ENCODE data around the gene PEX13. TPM values are rescaled to one million over a fixed set of nuclear protein-coding genes. Genes with fewer than 3 reads are reported as not detected.
"Not testable (repeated sequence)": the region's sequence is repeated elsewhere in the genome, so short reads cannot be mapped to it uniquely, and the experiment has no call there.

The PEX13 gene
- total RNA-seq, 1 donor from 2014 or later = 31.7 TPM

DNA sequence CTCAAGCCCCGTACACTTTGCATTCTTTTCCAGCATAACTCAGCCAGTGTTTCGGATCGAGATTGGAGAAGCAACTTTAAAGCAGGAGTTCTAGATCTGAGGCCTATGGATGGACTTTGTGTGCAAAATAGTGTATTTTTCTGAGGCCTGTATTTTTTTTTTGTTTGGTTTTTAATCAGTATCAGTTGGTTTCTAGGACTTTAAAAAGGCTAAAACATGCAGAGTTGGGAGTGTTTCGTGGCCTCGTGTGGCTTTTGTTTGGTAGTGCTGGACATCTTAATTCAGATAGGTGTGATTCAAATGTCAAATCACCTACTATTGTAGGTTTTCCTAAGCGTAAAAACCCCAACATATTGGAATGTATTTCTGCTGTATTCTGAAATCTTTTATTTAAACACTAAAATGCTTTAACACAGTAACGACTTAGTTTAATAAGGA lies 817 bp downstream of the PEX13 start:
- peak overlapping the region; percentile 76 for H3K4me3 ChIP-seq (ENCODE audit: low read depth, low read length)
- no peak for DNase-seq (ENCODE audit: low read depth)
- peaks cover 1% of the 10 kb centered on the region for H3K36me3 ChIP-seq (ENCODE audit: control insufficient read depth, insufficient read depth, low read length)
- no peaks in the 10 kb centered on the region for H3K27me3 ChIP-seq (ENCODE audit: control insufficient read depth, insufficient read depth, low read length)
- TF ChIP-seq, protein P1, sequence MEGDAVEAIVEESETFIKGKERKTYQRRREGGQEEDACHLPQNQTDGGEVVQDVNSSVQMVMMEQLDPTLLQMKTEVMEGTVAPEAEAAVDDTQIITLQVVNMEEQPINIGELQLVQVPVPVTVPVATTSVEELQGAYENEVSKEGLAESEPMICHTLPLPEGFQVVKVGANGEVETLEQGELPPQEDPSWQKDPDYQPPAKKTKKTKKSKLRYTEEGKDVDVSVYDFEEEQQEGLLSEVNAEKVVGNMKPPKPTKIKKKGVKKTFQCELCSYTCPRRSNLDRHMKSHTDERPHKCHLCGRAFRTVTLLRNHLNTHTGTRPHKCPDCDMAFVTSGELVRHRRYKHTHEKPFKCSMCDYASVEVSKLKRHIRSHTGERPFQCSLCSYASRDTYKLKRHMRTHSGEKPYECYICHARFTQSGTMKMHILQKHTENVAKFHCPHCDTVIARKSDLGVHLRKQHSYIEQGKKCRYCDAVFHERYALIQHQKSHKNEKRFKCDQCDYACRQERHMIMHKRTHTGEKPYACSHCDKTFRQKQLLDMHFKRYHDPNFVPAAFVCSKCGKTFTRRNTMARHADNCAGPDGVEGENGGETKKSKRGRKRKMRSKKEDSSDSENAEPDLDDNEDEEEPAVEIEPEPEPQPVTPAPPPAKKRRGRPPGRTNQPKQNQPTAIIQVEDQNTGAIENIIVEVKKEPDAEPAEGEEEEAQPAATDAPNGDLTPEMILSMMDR (IDR thresholded peaks at IDR 0.05; ENCODE audit: insufficient read depth, low read length, poor library complexity, severe bottlenecking) = no peak

DNA sequence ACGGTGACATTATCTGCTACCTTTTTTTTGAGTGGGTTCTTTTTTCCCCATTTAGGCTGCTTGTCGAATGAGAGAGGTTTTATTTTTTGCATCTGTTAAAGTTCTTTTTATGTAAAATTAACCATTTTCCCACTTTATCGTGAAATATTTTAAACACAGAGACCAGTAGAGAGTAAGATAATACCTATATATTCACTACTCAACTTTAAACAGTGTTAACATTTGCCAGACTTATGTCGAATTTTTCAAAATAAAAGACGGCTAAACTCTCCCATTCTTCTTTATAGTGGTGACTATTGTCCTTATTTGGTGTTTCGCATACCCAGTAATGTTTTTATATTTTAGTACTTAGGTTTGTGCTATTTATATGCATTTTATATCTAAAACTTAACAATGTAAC lies 1.3 kb downstream of the PEX13 start:
- TF ChIP-seq, protein P1 (IDR thresholded peaks at IDR 0.05; ENCODE audit: insufficient read depth, low read length, poor library complexity, severe bottlenecking) = no peak

DNA sequence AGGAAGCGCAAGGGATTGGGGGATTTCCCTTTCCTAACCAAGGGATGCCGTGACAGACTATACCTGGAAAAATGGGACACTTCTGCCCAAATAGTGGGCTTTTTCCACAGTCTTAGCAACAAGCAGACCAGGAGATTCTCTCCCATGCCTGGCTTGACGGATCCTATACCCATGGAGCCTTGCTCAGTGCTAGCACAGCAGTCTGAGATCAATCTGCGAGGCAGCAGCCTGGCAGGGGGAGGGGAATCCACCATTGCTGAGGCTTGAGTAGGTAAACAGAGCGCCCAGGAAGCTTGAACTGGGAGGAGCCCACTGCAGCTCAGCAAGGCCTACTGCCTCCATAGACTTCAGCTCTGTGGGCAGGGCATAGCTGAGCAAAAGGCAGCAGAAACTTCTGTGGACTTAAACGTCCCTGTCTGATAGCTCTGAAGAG lies 3.7 kb downstream of the PEX13 start:
- no peak for DNase-seq (ENCODE audit: low read depth)
- peaks cover 1% of the 10 kb centered on the region for H3K36me3 ChIP-seq (ENCODE audit: control insufficient read depth, insufficient read depth, low read length)
- TF ChIP-seq, protein P1 (IDR thresholded peaks at IDR 0.05; ENCODE audit: insufficient read depth, low read length, poor library complexity, severe bottlenecking) = no peak
- no peaks in the 10 kb centered on the region for H3K27me3 ChIP-seq (ENCODE audit: control insufficient read depth, insufficient read depth, low read length)
- no peak overlapping the region for H3K4me3 ChIP-seq (ENCODE audit: low read depth, low read length)

More for the DNA sequence above, 1.3 kb downstream of the PEX13 start:
- no peak for DNase-seq (ENCODE audit: low read depth)
- Histone ChIP-seq H3K27me3 (ENCODE audit: control insufficient read depth, insufficient read depth, low read length) (no peaks in the 10 kb centered on the region), H3K36me3 (ENCODE audit: control insufficient read depth, insufficient read depth, low read length) (peaks cover 1% of the 10 kb centered on the region), H3K4me3 (ENCODE audit: low read depth, low read length) (peak overlapping the region; percentile 76)

DNA sequence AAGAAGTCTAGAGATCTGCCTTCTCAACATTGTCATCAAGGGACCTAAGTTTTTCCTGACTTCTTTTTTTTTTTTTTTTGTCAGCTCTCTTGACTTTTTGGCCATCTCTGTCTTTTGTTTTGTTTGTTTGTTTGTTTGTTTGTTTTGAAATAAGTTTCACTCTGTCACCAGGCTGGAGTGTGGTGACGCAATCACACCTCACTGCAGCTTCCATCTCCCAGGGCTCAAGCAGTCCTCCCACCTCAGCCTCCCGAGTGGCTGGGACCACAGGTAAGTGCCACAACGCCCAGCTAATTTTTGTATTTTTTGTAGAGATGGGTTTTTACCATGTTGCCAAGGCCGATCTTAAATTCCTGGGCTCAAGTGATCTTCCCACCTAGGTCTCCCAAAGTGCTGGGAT lies 6.2 kb downstream of the PEX13 start:
- Histone ChIP-seq H3K36me3 (ENCODE audit: control insufficient read depth, insufficient read depth, low read length) (peaks cover 1% of the 10 kb centered on the region), H3K4me3 (ENCODE audit: low read depth, low read length) (no peak overlapping the region), H3K27me3 (ENCODE audit: control insufficient read depth, insufficient read depth, low read length) (no peaks in the 10 kb centered on the region)
- TF ChIP-seq, protein P1 (IDR thresholded peaks at IDR 0.05; ENCODE audit: insufficient read depth, low read length, poor library complexity, severe bottlenecking) = no peak
- DNase-seq (ENCODE audit: low read depth) = no peak

DNA sequence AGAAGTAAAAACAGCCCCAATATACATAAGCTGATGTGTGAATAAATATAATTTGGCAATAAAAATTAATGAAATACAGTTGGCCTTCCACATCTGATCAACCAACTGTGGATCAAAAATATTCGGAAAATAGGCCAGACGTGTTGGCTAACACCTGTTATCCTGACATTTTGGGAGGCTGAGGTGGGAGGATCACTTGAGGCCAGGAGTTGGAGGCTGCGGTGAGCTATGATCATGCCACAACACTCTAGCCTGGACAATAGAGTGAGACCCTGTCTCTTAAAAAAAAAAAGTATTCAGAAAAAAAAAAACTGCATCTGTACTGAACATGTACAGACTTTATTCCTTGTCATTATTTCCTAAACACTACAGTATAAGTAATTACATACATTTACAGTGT lies 12.0 kb downstream of the PEX13 start:
- Histone ChIP-seq H3K4me3 (ENCODE audit: low read depth, low read length) (no peak overlapping the region), H3K36me3 (ENCODE audit: control insufficient read depth, insufficient read depth, low read length) (no peaks in the 10 kb centered on the region), H3K27me3 (ENCODE audit: control insufficient read depth, insufficient read depth, low read length) (no peaks in the 10 kb centered on the region)
- DNase-seq (ENCODE audit: low read depth) = no peak
- TF ChIP-seq, protein P1 (IDR thresholded peaks at IDR 0.05; ENCODE audit: insufficient read depth, low read length, poor library complexity, severe bottlenecking) = no peak

DNA sequence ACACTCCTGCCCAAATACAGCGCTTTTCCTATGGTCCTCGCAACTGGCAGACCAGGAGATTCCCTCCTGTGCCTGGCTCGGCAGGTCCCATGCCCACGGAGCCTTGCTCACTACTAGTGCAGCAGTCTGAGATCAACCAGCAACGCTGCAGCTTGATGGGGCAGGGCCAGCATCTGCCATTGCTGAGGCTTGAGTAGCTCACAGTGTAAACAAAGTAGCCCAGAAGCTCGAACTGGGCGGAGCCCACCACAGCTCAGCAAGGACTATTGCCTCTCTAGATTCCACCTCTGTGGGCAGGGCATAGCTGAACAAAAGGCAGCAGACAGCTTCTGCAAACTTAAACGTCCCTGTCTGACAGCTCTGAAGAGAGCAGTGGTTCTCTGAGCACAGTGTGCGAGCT lies 17.1 kb downstream of the PEX13 start:
- not testable (repeated sequence) for H3K36me3 ChIP-seq (ENCODE audit: control insufficient read depth, insufficient read depth, low read length); H3K4me3 ChIP-seq (ENCODE audit: low read depth, low read length); DNase-seq (ENCODE audit: low read depth); H3K27me3 ChIP-seq (ENCODE audit: control insufficient read depth, insufficient read depth, low read length)

DNA sequence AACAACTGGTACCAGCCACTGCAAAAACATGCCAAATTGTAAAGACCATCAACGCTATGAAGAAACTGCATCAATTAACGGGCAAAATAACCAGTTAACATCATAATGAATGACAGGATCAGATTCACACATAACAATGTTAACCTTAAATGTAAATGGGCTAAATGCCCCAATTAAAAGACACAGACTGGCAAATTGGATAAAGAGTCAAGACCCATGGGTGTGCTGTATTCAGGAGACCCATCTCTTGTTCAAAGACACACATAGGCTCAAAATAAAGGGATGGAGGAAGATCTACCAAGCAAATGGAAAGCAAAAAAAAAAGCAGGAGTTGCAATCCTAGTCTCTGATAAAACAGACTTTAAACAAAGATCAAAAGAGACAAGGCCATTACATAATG lies 19.1 kb downstream of the PEX13 start:
- not testable (repeated sequence) for H3K27me3 ChIP-seq (ENCODE audit: control insufficient read depth, insufficient read depth, low read length); H3K36me3 ChIP-seq (ENCODE audit: control insufficient read depth, insufficient read depth, low read length); DNase-seq (ENCODE audit: low read depth); H3K4me3 ChIP-seq (ENCODE audit: low read depth, low read length)

Data from kidney epithelial cell (primary cell).